SK-N-SH treated with all-trans-retinoic acid at 6 μM for 48 hours (cell line): ENCODE measurements around the gene RFX3.

Experiments
- ATAC-seq: fragments of 200-7000 bp; cut with Tn5 transposase; 3 replicates; pipeline ENCODE4 v1.9.1; 2020; ENCODE audit warnings: mild to moderate bottlenecking, moderate library complexity
- ARNTL ChIP-seq: fragments of 450-650 bp; formaldehyde crosslinking; IDR thresholded peaks from 2 replicates; pipeline ENCODE4 v1.5.0; 2020; ENCODE audit warnings: low read depth, mild to moderate bottlenecking, moderate library complexity, borderline replicate concordance
- BACH2 ChIP-seq: fragments of 250-450 bp; sonication (Bioruptor Pico); IDR thresholded peaks from 2 replicates; pipeline ENCODE4 v1.9.0; 2021; ENCODE audit warnings: mild to moderate bottlenecking, borderline replicate concordance
- CREB5 ChIP-seq: fragments of 250-450 bp; sonication (Bioruptor Pico); IDR thresholded peaks from 2 replicates; pipeline ENCODE4 v1.5.1; 2020; ENCODE audit warnings: low read depth, mild to moderate bottlenecking, moderate library complexity
- CSDC2 ChIP-seq: fragments of 250-450 bp; sonication (Bioruptor Pico); IDR thresholded peaks from 2 replicates; pipeline ENCODE4 v1.5.0; 2020; ENCODE audit warnings: mild to moderate bottlenecking, moderate library complexity
- CSRNP3 ChIP-seq: fragments of 250-450 bp; sonication (Bioruptor Pico); IDR thresholded peaks from 2 replicates; pipeline ENCODE4 v1.5.1; 2021; ENCODE audit warnings: mild to moderate bottlenecking, moderate library complexity
- ESRRG ChIP-seq: fragments of 250-450 bp; sonication (Bioruptor Pico); IDR thresholded peaks from 2 replicates; pipeline ENCODE4 v1.6.1; 2021; ENCODE audit warnings: mild to moderate bottlenecking
- GLIS3 ChIP-seq: fragments of 250-450 bp; sonication (Bioruptor Pico); IDR thresholded peaks from 2 replicates; pipeline ENCODE4 v1.5.0; 2020; ENCODE audit warnings: mild to moderate bottlenecking, moderate library complexity
- ISL1 ChIP-seq: fragments of 250-450 bp; sonication (Bioruptor Pico); IDR thresholded peaks from 2 replicates; pipeline ENCODE4 v2.1.2; 2022; ENCODE audit warnings: mild to moderate bottlenecking, moderate library complexity
- OSR1 ChIP-seq: fragments of 250-450 bp; sonication (Bioruptor Pico); IDR thresholded peaks from 2 replicates; pipeline ENCODE4 v1.8.0; 2022; ENCODE audit warnings: moderate library complexity, mild to moderate bottlenecking, inconsistent platforms
- PATZ1 ChIP-seq: fragments of 250-450 bp; sonication (Bioruptor Pico); IDR thresholded peaks from 2 replicates; pipeline ENCODE4 v1.8.0; 2020; ENCODE audit warnings: mild to moderate bottlenecking, moderate library complexity, borderline replicate concordance
- POU6F1 ChIP-seq: fragments of 250-450 bp; sonication (Bioruptor Pico); IDR thresholded peaks from 2 replicates; pipeline ENCODE4 v1.8.0; 2021; ENCODE audit warnings: low read depth, mild to moderate bottlenecking, moderate library complexity, borderline replicate concordance
- PPARA ChIP-seq: fragments of 250-450 bp; sonication (Bioruptor Pico); IDR thresholded peaks from 2 replicates; pipeline ENCODE4 v1.5.0; 2020; ENCODE audit warnings: mild to moderate bottlenecking, borderline replicate concordance
- RARB ChIP-seq: fragments of 250-450 bp; sonication (Bioruptor Pico); IDR thresholded peaks from 2 replicates; pipeline ENCODE4 v1.8.0; 2021; ENCODE audit warnings: mild to moderate bottlenecking, moderate library complexity
- SNAI2 ChIP-seq: fragments of 250-450 bp; sonication (Bioruptor Pico); IDR thresholded peaks from 2 replicates; pipeline ENCODE4 v1.5.0; 2020; ENCODE audit warnings: mild to moderate bottlenecking, moderate library complexity
- TCF4 ChIP-seq: fragments of 250-450 bp; sonication (Bioruptor Pico); IDR thresholded peaks from 2 replicates; pipeline ENCODE4 v1.8.0; 2021; ENCODE audit warnings: mild to moderate bottlenecking, moderate library complexity, borderline replicate concordance
- TSHZ2 ChIP-seq: fragments of 250-450 bp; sonication (Bioruptor Pico); IDR thresholded peaks from 2 replicates; pipeline ENCODE4 v1.5.0; 2020; ENCODE audit warnings: mild to moderate bottlenecking, moderate library complexity
- ZC3H10 ChIP-seq: fragments of 250-450 bp; sonication (Bioruptor Pico); IDR thresholded peaks from 2 replicates; pipeline ENCODE4 v1.5.1; 2021; ENCODE audit warnings: mild to moderate bottlenecking, moderate library complexity
- ZFP3 ChIP-seq: fragments of 250-450 bp; sonication (Bioruptor Pico); IDR thresholded peaks from 2 replicates; pipeline ENCODE4 v1.5.0; 2020; ENCODE audit warnings: mild to moderate bottlenecking, moderate library complexity
- ZFP30 ChIP-seq: fragments of 450-650 bp; formaldehyde crosslinking; IDR thresholded peaks from 2 replicates; pipeline ENCODE4 v1.5.0; 2022; ENCODE audit warnings: mild to moderate bottlenecking, moderate library complexity
- ZNF565 ChIP-seq: fragments of 450-650 bp; formaldehyde crosslinking; conservative IDR thresholded peaks from 2 replicates; pipeline ENCODE4 v1.5.0; 2020; ENCODE audit warnings: low read depth, mild to moderate bottlenecking, moderate library complexity
- ZNF70 ChIP-seq: fragments of 450-650 bp; formaldehyde crosslinking; IDR thresholded peaks from 2 replicates; pipeline ENCODE4 v1.5.0; 2020; ENCODE audit warnings: mild to moderate bottlenecking, moderate library complexity
- ZNF8 ChIP-seq: fragments of 450-650 bp; formaldehyde crosslinking; IDR thresholded peaks from 2 replicates; pipeline ENCODE4 v1.5.0; 2020; ENCODE audit warnings: mild to moderate bottlenecking, moderate library complexity

RFX3 gene

GRCh38 chr9:3567988-3568387 lies 42.2 kb upstream of the RFX3 start:
- no peak for TF ChIP-seq CSDC2
- no peak for TF ChIP-seq ISL1
- TF ChIP-seq ZNF70 (CRISPR knock-in tag), result no peak
- no peak for TF ChIP-seq POU6F1
- TF ChIP-seq, all 23 proteins: peak for 0
- ATAC-seq, result no peak

- no peak for ATAC-seq
- no peak for TF ChIP-seq ZFP3
- no peak for TF ChIP-seq ISL1
- no peak for TF ChIP-seq ZNF70 (CRISPR knock-in tag)
- TF ChIP-seq ZNF565 (CRISPR knock-in tag), result no peak
- no peak for TF ChIP-seq ARNTL (CRISPR knock-in tag)
- no peak for TF ChIP-seq ZNF8 (CRISPR knock-in tag)
- no peak for TF ChIP-seq PPARA
- no peak for TF ChIP-seq ZFP30
- no peak for TF ChIP-seq CSRNP3 (CRISPR knock-in tag)
- TF ChIP-seq RARB (CRISPR knock-in tag), result no peak
- TF ChIP-seq PATZ1 (CRISPR knock-in tag), result no peak
- TF ChIP-seq, all 23 proteins: peak for 0
Measured at GRCh38 chr9:3553076-3553765, 27.4 kb upstream of the RFX3 start.

- ATAC-seq, result peak; percentile 35; the same call in 1 of the 3 replicates
- no peak for TF ChIP-seq ZNF565 (CRISPR knock-in tag)
- peak; percentile 88 for TF ChIP-seq TSHZ2 (CRISPR knock-in tag)
- TF ChIP-seq ZFP30, result no peak
- TF ChIP-seq CREB5 (CRISPR knock-in tag), result peak; percentile 90
- peak; percentile 14; the same call in 1 of the 2 replicates for TF ChIP-seq GLIS3
- TF ChIP-seq ARNTL (CRISPR knock-in tag), result no peak
- TF ChIP-seq BACH2 (CRISPR knock-in tag), result peak; percentile 70; the same call in 1 of the 2 replicates
- no peak for TF ChIP-seq OSR1 (CRISPR knock-in tag)
- TF ChIP-seq TCF4 (CRISPR knock-in tag), result peak; percentile 83
- TF ChIP-seq ZFP3, result no peak
- no peak for TF ChIP-seq CSDC2
- TF ChIP-seq ZC3H10 (CRISPR knock-in tag), result no peak
- TF ChIP-seq SNAI2 (CRISPR knock-in tag), result peak; percentile 84
- peak; percentile 90 for TF ChIP-seq ISL1
- TF ChIP-seq POU6F1, result peak; percentile 82; the same call in 1 of the 2 replicates
- TF ChIP-seq CSRNP3 (CRISPR knock-in tag), result peak; percentile 93
- TF ChIP-seq PATZ1 (CRISPR knock-in tag), result no peak
- 0 out of 2 replicates have a peak, but pooled peaks have one; percentile 63 for TF ChIP-seq ESRRG
- 0 out of 2 replicates have a peak, but pooled peaks have one; percentile 48 for TF ChIP-seq ZNF8 (CRISPR knock-in tag)
- TF ChIP-seq RARB (CRISPR knock-in tag), result no peak
- TF ChIP-seq, all 23 proteins: peak for 11
Measured at GRCh38 chr9:3549225-3549624, 23.4 kb upstream of the RFX3 start.
